Stimulated activated CD8-positive, alpha-beta memory T cell treated with anti-CD3 and anti-CD28 coated beads, Interleukin-15, amount 100 ng/mL, for 48 hours (primary cell): ENCODE data around the gene NT5DC1.

Source experiments
- DNase-seq, 2 donors: peaks; one replicate each; pipeline ENCODE4 v3.0.0-alpha.2; 2020; ENCODE audit warnings: low read depth in 2 of 2

The NT5DC1 gene

DNA sequence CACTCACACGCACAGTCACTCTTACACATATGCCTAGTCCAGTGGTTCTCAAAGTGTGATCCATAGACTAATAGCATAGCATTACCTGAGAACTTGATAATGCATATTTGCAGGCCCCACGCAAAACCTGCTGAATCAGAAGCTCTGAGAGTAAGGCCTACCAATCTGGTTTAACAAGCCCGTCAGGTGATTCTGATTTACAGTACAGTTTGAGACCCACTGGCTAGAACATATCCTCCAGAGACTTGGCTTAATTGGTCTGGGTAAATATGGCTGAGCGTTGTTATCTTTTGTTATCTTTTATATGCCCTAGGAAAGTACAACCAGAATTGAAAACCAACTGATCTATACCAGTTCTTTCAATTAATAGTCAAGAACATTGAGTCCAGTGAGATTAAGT lies 143.6 kb downstream of the NT5DC1 start:
- no peak for DNase-seq

DNA sequence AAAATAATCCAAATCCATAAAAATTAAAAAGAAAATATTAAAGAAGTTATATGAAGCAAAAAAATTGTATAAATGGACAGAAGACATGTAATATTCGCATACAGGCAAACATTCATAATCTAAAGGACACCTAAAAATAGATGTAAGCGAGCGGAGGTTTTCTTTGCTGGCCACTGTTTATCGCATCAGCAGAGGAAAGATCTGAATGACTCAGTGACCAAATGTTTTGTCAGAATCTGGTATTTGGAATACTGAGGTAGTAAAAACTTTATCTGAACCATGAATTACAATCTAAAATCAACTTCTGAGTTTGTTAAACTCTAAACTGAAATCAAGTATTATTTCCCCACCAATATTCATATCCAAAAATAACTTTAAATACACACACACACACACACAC lies 145.4 kb downstream of the NT5DC1 start:
- no peak for DNase-seq

DNA sequence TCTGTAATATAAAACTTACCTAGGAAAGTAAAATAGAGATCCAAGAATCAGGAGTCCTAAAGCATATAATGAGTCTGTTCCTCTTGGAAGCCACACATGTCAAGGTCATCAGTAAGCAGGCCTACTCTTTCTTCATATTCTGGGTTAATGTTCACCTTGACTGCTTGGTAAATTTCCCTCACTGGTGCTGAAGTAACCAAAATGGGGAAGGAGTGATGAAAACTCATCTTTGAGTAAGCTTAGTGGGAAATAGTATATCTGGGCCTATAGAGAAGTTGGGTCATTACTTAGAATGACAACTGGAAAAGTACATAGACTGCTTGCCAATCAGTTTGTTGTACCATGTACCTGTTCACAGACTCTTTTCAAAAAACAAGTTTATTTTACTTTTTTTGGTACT lies 146.6 kb downstream of the NT5DC1 start:
- DNase-seq: no peak

DNA sequence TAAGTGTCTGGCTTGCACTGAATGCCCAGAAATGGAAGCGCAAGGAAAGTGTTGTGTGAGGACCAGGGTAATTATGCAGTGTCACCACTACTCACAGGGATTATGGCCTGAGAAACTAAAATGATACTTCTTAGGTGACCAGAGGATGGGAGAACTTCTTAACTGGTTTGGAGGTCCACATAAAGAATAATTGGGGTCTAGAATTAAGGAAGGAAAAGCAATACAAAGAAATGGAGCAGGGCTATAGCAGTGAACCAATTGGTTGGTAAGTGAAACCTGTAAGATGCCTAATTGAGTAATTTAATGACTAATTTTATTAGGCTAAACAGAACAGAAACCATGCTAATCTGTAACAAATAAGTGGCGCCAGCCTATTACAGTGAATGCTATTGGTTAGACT lies 147.9 kb downstream of the NT5DC1 start:
- DNase-seq: no peak

DNA sequence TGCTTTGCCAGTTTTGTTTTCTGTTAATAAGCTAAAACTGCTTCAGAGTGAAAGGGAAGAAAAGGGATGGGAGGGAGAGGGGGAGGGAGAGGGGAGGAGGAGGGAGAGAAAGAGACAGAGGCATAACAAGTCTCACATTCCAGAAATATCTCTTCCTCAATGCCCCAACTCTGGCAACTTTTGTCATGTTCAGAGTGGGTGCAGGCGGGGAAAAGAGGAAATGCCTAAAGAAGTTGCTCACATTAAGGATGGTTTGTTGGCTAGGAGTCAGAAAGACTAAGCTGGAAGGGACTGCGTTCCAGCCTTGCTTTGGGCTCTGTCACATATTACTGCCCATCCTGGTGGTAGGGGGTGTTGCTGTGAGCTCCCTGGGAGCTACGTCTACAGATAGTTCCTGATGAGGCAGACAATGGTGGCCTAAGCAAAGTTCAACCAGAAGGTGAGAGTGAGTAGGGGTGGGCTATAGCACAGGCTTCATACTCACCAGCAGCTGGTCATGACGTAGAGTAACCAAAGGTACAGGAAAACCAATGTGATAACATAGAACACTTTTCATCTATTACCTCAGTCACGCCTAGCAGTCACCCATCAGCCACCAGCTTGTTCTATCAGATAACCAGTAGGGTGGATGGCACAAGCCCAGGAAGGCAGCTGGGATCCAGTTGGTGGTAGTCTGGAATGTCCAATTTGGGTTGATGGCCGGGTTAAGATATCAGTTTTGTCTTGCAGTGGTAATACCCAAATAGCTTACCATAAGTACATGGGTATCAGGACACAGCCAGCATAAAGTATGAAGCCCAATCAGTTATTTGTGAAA lies 151.1 kb downstream of the NT5DC1 start:
- DNase-seq: no peak

DNA sequence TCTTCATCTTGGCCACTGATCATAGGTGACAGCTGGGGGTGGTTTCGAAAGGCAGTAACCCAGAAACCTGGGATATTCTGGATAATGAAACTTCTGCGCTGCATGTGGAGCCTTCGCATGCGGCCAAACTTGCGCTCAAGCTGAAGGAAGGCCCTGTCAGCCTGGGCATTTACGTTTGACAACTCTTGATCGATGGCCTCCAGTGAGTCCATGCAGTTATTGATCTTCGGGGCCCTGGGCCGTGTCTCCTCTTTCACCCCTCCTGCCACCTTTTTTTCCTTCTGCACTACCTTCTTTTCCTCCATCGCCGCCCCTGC lies 152.5 kb downstream of the NT5DC1 start:
- no peak for DNase-seq

DNA sequence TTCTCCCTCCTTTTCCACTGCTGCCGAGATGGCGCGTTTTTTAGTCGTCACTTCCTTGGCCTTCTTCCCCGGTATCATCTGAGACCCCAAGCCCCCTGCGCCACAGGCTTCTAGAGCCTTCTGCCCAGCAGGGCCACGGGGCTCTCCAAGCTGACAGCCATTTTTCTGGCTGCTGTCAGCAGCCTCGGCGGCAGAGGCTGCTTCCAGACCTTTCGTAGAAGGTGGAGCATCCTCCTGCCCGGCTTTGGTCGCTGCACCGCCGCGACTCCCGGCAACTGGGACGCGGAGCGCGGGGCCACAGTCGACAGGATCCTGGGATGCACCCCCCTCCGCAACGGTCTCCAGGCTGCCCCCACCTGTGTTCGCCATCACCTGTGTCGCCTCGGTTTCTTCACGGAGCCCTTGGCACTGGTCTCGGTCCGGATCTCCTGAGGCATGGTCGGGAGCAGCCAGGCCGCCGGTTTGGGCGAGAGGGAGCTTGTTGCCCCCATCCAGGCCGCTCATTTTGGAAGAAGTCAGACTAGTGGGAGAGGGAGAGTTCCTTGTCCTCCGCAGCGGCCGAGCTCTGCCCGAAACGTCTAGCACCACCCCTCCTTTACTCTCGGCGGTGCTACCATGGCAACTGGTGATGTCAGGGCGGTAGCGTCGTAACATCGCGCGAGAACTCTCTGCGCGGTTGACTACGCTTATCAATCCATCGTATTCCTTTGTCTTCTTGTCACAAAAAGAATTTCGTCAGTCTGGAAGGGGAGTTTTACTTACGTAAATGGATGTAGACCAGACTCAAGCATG lies 153.0 kb downstream of the NT5DC1 start, which contains the start of gene TSPYL4:
TSPYL4 (minus strand) TSS at position 571 of the 792 bp plus-strand sequence; CDS start at position 504, 67 bp downstream.
- DNase-seq: peak; percentile 80 to 83

DNA sequence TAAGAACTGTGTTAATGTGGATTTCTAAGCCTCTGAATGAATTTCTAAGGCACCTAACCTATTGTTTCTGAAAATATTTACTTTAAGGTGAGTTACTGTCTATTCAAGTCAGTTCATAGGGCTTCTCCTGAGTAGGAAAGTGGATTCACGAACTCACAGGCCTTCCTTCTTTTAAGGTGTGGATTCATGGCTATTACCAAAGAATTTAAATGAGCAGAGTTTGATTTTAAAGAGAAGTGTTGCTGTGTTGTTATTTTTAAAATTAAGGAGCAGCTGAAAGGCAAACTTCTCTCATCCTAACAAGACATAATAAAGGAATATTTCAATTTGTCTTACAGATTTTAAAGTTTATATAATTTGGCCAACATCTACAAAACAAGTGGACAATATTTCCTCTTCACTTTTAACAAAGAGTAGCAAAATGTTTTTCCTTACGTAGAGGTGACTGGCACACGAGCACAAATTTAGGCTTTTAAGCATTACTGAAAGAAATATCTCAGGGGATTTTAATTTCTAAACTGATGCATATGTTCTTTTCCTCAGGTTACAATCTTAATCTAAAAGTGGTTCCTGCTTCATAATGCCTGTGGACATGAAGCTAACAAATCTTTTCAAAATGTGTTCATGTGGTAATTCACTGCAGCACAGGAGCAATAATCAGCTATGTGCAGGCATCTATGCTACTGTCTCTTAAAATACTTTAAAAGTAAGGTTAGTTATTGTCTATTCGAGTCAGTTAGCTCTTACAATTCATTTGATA lies 153.8 kb downstream of the NT5DC1 start:
- DNase-seq: no peak

DNA sequence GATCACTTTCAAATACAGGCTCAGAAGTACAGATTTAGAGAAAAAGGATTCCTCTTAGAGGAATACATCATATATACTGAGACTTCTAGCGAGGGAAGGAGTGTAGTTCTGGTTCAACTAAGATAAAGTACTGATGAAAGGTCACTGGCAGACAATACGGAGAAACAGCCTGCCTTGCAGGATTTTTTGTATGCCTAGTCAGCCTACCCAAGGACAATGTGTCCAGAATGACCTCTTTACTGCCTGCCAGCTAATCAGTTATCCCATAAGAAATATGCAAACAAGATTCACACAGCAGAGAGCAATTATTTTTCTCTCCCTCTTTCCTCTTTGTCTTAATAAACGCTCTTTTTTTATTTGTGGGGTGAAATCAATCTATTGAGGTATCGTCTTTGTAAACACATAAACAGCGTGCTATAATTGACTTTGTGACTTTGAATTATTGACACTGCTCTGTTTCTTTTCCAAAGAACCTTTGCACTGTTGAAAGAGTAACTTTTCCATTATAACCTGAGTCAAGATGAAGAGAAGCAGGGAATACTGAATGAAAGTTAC lies 154.7 kb downstream of the NT5DC1 start:
- DNase-seq: no peak

DNA sequence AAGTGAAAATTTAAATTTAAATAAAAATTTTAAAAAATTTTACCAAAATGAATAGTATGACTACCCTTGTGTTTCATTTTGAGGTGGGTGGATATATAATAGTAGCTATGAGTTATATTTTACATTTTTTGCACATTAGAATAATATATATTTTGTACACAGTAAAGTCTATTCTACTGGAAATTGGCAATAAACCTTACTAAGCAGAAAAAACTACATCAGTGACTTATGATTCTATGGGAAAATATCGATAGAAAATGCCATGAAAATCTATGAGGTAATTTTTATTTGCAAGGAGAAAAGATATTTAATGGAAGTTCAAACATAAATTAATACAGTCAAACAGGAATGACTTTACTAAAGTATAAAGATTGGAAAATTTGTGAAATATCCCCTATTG lies 156.0 kb downstream of the NT5DC1 start:
- DNase-seq: no peak

DNA sequence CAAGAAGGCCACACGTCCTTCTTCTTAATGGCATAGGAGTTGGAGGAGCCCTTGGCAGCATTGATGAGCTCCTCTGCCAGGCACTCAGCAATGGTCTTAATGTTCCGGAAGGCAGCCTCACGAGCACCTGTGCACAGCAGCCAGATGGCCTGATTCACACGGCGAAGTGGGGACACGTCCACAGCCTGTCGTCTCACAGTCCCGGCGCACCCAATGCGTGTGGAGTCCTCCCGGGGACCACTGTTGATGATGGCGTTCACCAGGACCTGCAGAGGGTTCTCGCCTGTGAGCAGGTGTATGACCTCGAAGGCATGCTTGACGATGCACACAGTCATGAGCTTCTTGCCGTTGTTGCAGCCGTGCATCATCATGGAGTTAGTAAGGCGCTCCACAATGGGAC lies 157.9 kb downstream of the NT5DC1 start:
- DNase-seq: no peak

DNA sequence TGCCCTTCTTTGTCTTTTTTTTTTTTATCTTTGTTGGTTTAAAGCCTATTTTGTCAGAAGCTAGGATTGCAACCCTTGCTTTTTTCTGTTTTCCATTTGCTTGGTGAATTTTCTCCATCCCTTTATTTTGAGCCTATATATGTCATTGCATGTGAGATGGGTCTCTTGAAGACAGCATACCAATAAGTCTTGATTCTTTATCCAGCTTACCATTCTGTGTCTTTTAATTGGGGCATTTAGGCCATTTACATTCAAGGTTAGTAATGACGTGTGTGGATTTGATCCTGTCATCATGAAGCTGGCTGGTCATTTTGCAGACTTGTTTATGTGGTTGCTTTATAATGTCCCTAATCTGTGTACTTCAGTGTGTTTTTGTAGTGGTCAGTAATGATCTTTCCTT lies 162.7 kb downstream of the NT5DC1 start:
- no peak for DNase-seq

DNA sequence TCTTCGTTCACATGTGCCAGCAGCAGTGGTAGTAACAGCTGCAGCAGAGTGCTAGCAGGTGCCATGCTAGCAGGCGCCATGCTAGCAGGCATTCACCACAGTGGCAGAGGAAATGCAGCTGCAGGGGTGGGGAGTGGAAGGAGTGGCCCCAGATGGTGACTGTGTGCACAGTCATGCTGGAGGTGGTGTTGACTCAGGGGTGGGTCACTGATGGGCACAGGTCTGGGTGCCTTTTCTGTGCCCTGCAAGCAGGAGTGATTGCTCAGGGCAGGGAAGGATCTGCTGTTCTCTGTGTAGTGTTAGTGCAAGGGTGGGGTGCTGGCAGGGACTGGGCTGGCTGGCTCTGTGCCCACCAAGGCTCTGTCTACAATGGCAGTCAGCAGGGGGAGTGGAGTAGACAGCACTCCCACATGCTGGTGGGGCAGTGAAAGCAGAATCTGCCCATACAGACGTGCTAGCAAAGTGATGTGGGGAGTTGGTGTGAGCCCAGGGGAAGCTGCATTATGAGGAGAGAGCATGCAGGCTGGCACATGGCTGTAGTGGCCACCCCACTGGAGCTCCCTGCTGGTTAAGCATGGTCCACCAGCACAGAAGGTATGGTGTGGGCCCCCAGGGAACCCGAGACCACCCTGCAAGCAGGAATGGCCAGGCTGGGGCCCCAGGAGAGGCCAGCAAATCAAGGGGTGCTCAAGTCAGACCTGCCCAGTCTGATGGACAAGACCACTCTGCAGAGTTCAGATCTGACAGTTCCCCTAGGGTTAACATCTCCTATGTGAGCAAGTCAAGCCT lies 164.6 kb downstream of the NT5DC1 start:
- peak in 1 of 2 donors; percentile 15 for DNase-seq

DNA sequence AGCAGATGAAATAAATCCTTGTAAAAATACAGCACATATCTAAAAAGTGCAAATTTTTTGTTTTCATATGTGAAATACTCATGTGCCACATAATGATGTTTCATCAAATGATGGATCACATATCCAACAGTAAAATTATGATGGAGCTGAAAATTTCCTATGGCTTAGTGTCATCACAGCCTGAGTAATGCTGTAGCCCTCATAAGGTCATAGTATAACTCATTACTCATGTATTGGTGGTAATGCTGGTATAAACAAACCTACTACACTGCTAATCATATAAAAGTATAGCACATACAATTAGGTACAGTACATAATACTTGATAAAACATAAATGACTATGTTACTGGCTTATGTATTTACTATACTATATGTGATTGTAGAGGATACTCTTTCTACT lies 166.2 kb downstream of the NT5DC1 start:
- DNase-seq: no peak

DNA sequence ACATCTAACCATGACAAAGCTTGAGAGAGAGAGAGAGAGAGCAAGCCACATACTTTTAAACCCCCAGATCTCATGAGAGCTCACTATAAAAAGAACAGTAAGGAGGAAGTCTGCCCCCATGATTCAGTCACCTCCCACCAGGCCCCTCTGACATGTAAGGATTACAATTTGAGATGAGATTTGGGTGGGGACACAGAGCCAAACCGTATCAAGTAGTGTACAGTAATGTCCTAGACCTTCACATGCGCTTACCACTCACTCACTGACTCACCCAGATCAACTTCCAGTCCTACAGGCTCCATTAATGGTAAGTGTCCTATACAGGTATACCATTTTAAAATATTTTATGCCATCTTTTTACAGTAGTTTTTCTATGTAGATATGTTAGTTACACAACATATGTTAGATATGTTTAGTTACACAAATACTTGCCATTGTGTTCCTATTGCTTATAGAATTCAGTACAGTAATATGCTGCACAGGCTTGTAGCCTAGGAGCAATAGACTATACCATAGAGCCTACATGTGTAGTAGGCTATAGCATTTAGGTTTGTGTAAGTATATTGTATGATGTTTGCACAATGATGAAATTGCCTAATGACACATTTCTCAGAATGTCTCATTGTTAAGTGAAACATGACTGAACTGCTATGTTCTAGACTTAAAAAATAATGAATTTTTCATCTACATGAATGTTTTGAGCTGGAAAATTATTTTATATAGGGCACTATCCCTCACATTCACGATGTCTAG lies 167.4 kb downstream of the NT5DC1 start:
- DNase-seq: no peak

DNA sequence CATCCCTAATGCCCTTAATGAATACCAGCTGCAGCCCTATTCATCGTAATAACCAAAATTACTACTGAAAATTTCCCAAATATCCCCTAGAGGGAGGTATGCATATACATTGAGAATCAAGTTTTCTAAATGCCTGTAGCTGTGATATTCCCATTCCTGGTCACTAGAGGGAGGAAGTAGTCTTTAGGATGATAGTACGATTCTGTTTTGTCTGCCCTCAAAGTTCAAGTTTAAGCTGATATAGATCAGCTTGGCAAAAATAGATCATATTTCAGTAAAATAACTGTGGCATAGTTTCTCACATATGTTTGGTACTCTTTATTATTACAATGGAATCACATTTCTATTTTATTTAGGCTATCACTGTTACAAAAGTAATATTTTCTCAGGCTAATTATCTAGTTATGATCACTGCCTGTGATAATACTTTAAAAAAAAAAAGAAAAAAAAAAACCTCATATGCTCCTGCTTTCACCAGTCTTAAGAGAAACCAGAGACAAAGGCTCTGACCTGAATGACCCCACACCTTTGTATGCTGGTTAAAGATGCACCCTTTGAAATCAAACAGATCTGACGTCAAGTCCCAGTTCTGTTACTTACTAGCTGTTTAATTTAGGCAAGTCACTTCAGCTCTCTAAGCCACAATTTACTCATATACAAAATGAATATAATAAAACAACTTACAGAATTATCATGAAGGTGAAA lies 168.1 kb downstream of the NT5DC1 start:
- DNase-seq: no peak

DNA sequence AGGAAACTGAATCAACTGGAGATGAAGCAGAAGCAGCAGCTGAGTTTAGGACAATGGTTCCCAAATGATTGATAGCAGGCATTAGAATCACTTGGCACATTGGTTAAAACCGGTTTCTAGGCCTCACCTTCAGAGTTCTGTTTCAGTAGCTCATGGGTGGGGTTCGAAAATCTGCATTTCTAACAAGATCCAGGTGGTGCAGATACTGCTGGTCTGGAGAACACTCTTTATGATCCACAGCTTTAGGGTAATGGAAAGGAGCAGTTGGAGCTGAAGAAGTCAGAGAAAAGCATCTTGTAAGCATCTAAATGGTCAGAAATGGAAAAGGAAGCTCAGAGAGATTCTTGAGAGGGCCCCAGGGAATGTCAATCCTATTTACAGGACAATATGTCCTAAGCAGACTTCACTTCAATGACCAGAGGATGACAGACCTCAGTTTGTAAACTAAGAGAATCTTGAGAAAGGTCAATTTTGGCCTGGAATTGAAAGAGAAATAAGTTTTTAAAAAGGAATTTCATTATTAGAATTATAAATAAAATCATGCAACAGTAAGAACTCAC lies 170.6 kb downstream of the NT5DC1 start:
- DNase-seq: no peak

DNA sequence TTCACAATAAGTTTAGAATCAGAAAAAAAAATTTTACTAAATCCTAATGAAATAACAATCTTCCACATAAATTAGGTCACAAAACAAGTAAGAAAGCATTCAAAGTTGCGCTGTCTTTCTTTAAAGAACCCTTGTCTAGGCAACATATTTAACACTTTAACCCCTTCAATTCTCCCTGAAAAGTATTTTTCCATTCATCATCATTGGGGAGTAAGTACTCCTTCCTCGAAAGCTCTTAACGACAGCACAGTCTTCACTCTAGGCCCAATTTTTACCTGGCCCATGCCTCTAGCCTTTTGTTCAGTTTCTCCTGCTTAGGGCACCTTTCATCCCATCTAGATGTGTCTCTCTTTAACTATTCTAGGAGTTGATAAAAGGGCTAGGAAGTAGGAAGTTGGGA lies 176.5 kb downstream of the NT5DC1 start:
- no peak for DNase-seq

DNA sequence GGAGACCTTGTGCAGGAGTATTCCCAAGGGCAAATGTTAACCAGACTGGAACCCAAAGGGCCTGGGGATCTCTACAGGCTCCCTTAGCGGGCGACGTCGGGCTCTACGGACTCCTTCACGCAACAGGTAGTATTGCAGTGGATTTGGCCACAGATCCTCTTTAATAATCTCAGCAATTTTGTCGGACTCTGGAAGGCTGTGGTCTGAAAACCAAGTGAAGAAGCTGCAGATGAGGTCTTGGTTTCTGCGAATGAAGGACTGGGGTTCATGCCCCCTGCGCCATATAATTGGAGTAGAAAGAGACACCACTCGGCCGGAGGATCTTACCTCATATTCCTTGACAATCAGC lies 177.8 kb downstream of the NT5DC1 start:
- no peak for DNase-seq

DNA sequence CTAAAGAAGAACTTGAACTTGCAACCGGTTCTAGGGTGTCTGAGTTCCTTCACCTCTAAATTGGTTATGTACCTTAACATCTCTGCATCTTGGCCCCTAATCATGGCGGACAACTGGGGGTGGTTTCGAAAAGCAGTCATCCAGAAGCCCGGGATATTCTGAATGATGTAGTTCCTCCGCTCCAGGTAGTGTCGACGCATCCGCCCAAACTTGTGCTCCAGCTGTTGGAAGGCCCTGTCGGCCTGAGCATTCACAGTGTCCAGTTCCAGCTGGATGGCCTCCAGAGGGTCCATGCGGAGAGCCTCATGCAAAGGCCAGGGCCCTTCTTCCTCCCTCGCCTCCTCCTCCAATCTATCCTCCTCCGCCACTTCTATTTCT lies 178.2 kb downstream of the NT5DC1 start:
- DNase-seq: no peak
